GM10266 (cell line): ENCODE measurements around the gene MGAT4A.

Experiments used
- DNase-seq: peaks from one replicate; pipeline ENCODE4 v3.0.0; 2012; ENCODE audit errors: extremely low spot score
- CTCF ChIP-seq: IDR thresholded peaks from 2 replicates; pipeline ENCODE4 v1.5.1; 2012; ENCODE audit warnings: mild to moderate bottlenecking, low read depth; ENCODE audit not compliant: control insufficient read depth, insufficient read depth; ENCODE audit errors: missing control alignments

The MGAT4A gene

GRCh38 chr2:98702858-98703620 is 27.9 kb downstream of the MGAT4A start:
- TF ChIP-seq CTCF: no peak
- DNase-seq: no peak

GRCh38 chr2:98702127-98702802 is 28.7 kb downstream of the MGAT4A start:
- no peak for TF ChIP-seq CTCF
- no peak for DNase-seq

GRCh38 chr2:98701230-98701629 is 29.7 kb downstream of the MGAT4A start:
- DNase-seq: no peak

GRCh38 chr2:98698896-98699295 is 32.0 kb downstream of the MGAT4A start:
- TF ChIP-seq CTCF: no peak
- no peak for DNase-seq

More at GRCh38 chr2:98701230-98701629, 29.7 kb downstream of the MGAT4A start:
- no peak for TF ChIP-seq CTCF

GRCh38 chr2:98697651-98698337 is 33.1 kb downstream of the MGAT4A start:
- DNase-seq: no peak
- TF ChIP-seq CTCF: no peak

GRCh38 chr2:98696200-98696599 is 34.7 kb downstream of the MGAT4A start:
- no peak for DNase-seq
- no peak for TF ChIP-seq CTCF
